Measurements from ENCODE around the gene RBFOX2.

RBFOX2 gene

GRCh38 chr22:35860837-35861236, 167.8 kb downstream of the RBFOX2 start:
- FAIRE-seq: no peak

- no peak for FAIRE-seq
Measured at GRCh38 chr22:35860087-35860733, 168.4 kb downstream of the RBFOX2 start.

DNA sequence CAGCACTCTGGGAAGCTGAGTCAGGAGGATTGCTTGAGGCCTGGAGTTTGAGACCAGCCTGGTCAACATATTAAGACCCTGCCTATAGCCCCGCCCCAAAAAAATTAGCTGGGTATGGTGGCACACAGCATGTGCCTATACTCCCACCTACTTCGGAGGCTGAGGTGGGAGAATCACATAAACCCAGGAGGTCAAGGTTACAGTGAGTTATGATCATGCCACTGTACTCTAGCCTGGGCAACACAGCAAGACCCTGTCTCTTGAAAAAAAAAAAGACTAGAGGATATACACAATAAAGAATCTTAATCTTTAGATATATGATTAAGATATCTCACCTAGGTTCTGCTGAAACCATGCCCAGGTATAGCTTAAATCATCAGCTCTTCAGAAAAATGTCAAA, 174.3 kb downstream of the RBFOX2 start:
- no peak for FAIRE-seq

GRCh38 chr22:35852076-35852475, 176.5 kb downstream of the RBFOX2 start:
- no peak for FAIRE-seq

DNA sequence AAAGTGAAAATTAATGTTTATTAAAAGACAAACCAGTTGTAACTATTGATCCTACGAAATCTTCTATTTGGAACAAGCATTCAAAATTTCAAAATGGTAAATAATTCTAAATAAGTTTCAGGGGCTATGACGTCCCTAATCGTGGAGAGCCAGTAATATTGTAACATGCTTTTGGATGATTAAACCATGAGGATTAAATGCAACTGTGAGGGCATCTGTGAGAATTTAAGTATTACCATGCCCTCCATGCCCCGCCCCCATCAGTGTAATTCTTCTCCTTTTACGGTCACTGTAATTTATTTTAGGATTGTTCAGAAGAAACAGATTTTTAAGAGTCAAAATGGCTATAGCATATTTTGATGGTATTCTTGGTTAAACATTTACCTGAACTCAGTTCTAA, 177.8 kb downstream of the RBFOX2 start:
- no peak for FAIRE-seq

DNA sequence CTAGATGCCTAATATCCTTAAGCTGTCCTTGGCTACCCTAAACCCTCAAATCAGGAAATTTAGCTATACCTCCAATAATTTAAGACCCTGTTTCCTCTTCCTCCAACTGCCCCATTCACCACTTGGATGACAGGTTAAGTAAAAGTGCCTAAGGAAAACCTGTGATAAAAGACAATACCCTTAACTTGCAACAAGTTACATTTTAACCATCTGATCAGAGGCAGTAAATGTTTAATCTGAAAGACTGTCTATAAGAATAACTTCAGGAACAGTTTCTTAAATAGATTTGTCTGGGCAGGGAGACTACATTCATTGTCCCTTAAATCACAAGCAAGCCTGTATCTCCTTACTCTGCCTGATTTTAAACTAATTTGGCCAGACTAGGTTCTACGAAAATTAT, 181.8 kb downstream of the RBFOX2 start:
- FAIRE-seq: no peak

DNA sequence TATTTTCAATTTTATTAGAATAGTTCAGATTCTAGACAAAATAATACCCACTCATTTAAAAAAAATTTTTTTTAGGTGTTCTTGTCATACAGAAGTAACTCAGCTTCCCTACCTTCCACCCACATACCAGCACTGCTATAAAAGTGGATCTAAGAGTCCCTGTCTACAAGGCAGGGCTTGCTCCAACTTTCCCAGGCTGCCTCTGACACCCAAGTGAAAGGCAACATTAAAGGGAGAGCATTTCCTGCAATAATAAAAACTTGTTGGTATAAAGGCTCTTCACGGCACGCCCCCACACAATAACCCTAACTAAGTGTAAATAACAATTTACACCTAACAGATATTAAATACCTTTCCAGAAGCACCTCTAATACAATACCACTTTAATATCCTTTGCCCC, 183.7 kb downstream of the RBFOX2 start:
- FAIRE-seq: no peak

GRCh38 chr22:35842954-35843353, 185.7 kb downstream of the RBFOX2 start:
- no peak for FAIRE-seq

DNA sequence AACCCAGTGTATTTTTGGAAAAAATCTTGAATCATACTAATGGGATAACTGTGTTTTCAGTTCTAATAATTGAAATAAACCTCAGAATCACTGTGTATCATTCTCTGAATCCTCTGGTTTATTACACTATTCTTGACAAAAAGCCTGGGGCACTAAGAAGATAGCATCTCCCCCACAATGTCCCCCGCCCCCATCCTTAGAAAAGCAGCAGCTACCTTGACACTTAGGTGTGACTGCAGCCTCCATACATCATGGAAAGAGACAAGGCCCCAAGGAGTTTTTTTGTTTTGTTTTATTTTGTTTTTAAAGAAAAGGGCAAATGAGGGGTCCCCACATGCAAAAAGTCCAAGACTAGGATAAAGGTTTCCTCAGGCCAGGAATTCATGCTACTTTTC, 186.1 kb downstream of the RBFOX2 start:
- no peak for FAIRE-seq

DNA sequence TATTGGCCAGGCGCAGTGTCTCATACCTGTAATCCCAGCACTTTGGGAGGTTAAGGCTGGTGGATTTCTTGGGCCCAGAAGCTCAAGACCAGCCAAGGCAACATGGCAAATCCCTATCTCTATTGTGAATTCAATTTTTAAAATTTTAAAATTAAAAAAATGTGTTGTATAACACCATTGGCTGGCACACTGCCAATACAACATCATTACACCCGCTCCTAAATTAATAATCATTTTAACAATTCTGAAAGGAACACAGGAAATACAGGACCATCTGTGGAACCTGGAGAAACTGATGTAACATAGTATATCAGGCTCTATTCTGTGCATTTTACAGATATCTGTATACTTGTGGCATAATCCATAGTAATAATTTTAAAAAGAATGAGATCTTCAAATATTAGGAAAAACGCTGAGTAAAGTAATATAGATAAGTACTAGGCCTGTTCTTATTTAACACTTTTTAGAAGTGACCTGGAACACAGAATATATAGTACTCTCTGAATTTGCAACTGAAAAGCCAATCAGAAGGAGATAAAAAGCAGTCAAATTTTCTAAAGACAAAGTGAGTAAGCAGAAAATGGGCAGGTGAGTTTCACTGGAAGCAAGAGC, 186.6 kb downstream of the RBFOX2 start:
- no peak for FAIRE-seq

- no peak for FAIRE-seq
Measured at GRCh38 chr22:35840302-35840739, 188.3 kb downstream of the RBFOX2 start.

DNA sequence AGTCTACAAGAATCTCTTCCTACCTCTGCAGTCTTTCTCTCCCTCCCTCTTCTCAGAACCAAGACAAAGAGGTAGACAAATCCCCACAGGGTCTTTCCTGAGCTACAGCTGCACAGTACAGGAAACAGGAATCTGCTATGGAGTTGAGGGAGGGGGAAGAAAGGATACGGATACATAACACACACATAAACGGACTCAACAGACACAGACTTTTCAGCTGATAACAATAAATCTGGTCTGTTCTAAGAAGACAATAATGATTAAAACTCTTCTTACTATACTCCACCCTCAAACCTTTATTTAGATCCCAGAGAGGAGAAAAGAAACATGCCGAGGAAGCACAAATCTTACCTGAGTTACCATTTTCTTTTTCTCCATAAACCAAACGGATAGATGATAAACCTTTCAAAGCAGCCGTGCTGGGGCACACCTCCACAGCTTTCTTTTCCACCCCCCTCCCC, 188.8 kb downstream of the RBFOX2 start:
- no peak for FAIRE-seq

DNA sequence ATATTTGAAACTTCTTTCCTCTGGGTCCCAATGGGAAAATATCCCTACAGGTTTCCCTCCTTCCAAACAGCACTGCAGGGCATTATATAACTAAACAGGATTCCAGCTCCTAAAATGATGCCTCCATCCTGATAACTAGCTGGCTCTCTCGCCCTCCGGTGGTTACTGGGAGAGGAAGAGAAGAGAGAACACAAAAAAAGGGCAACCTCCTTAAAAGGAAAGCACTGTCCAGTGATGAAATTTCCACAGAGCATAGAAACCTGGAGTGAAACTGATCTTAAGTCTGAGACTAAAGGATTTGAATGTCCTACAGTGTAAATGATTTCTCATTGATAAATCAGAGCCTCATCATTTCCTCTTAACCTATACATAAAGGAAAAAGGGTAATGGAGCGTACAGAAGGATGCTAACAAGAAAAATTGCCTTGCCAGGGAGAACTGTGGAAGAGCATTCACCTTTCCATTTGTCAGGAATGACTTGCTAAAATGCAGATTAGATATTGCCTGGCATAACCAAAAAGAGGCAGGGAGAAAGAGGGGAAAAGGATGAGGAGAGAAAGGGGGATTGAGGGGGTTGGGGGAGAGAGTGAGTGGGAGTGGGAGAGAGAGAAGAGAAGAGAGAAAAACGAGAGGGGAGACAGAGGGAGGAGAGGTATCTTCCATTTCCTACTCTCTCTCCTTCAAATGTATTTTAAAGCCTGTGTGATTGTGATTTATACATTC, 189.6 kb downstream of the RBFOX2 start:
- FAIRE-seq: peak; percentile 80

GRCh38 chr22:35837101-35837727, 191.4 kb downstream of the RBFOX2 start:
- FAIRE-seq: no peak

GRCh38 chr22:35835998-35836691, 192.5 kb downstream of the RBFOX2 start:
- FAIRE-seq: no peak

DNA sequence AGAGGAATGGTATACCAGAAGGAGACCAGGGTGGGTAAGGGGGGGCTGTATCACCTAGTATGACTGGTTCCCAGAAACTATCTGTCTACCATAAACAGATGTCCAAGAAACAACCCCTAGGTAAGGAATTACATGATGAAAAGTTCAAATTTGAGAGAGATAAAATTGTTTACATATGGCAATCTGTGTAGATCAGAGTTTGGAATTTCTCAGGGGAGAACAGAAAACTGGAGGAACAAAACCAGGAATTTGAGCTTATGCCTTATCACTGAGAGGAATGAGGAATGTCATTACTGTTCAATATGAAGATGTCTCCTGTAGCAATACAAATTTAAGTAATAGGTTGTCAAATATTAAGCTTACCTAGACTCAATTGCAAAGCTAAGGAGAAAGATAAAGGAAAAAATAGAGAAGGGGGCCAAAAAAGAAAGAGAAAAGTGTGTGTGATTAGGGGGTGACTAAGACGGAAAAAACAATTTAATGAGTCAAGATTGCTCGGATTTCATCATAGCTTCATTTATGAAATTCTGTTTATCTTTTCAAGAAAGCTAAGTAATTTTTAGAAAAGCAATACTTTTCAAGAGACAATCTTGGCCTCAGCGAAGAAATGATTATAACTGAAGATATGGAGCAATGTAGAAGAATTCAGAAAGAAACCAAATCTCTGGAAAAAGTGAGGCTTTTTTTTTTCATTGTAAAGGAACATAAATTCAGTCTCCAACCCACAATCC, 193.2 kb downstream of the RBFOX2 start:
- FAIRE-seq: no peak

- FAIRE-seq: no peak
Measured at GRCh38 chr22:35834061-35834460, 194.6 kb downstream of the RBFOX2 start.

GRCh38 chr22:35830305-35830704, 198.3 kb downstream of the RBFOX2 start:
- FAIRE-seq: no peak

- no peak for FAIRE-seq
Measured at GRCh38 chr22:35824256-35824655, 204.4 kb downstream of the RBFOX2 start.

DNA sequence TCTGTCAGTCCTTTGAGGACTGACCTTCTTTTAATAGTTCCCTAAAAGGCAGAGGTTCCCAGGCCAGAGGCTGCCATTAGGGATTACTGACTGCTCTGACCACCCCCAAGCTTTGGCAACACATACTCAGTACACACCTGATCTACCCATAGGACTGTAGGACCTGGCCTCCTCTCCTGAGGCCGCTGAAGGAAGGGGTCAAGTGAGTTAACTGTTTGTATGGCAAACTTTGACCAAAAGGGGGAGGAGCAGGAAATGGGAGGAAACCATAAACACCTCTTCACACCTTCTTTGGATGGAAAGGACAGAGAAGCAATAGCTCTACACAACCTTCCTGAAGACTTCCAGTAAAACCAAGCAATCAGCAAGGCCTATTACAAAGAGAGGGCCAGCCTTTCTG, 207.0 kb downstream of the RBFOX2 start:
- no peak for FAIRE-seq

DNA sequence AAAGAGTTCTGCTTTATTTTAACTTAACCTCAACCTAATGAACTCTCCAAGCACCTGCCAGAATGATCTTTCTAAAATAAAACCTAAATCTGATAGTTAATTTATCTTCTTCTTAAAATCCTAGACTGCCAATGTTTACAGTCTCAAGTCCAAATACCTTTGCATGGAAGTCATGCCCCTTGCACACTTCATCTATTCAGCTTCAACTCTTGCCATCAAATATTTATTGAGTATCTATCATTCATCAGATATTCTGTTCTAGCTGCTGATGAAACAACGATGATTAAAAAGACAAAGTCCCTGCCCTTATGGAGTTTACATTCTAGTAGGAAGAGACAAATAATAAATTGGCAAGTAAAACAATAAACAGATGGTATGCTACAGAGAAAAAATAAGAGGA, 209.2 kb downstream of the RBFOX2 start:
- FAIRE-seq: no peak

- no peak for FAIRE-seq
Measured at GRCh38 chr22:35818897-35819296, 209.7 kb downstream of the RBFOX2 start.

Measured in endometrium (tissue), 2 donors.